ENCODE measurements around the gene SYVN1. TPM values are rescaled to one million over a fixed set of nuclear protein-coding genes. Genes with fewer than 3 reads are reported as not detected.

Gene SYVN1
- total RNA-seq, 1 donor from 2014 or later: 57.1 TPM

DNA sequence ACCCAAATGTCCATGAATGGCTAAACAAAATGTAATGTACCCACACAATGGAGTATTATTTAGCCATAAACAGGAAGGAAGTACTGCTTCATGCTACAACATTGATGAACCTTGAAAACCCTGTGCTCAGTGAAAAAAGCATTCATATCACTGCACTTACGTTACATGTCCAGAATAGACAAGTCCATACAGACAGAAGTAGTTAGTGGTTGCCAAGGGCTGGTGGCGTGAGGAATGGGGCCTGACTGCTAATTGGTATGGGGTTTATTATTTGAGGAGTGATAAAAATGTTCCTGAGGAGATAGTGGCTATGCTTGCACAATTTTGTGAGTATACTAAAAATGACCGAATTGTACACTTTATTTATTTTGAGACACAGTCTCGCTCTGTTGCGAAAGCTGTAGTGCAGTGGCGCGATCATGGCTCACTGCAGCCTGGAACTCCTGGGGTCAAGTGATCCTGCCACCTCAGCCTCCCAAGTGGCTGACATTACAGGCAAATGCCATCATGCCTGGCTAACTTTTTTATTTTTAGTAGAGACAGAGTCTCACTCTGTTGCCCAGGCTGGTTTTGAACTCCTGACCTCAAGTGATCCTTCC lies 7.7 kb upstream of the SYVN1 start:
- TF ChIP-seq, protein P1, sequence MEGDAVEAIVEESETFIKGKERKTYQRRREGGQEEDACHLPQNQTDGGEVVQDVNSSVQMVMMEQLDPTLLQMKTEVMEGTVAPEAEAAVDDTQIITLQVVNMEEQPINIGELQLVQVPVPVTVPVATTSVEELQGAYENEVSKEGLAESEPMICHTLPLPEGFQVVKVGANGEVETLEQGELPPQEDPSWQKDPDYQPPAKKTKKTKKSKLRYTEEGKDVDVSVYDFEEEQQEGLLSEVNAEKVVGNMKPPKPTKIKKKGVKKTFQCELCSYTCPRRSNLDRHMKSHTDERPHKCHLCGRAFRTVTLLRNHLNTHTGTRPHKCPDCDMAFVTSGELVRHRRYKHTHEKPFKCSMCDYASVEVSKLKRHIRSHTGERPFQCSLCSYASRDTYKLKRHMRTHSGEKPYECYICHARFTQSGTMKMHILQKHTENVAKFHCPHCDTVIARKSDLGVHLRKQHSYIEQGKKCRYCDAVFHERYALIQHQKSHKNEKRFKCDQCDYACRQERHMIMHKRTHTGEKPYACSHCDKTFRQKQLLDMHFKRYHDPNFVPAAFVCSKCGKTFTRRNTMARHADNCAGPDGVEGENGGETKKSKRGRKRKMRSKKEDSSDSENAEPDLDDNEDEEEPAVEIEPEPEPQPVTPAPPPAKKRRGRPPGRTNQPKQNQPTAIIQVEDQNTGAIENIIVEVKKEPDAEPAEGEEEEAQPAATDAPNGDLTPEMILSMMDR (IDR thresholded peaks at IDR 0.05): no peak
- H3K4me1 Mint-ChIP-seq (ENCODE audit: unreplicated experiment): no peaks in the 10 kb centered on the region
- H3K27ac Mint-ChIP-seq (ENCODE audit: unreplicated experiment): no peak overlapping the region
- peaks cover 54% of the 10 kb centered on the region for H3K27me3 Mint-ChIP-seq (ENCODE audit: unreplicated experiment)
- no peak overlapping the region for H3K4me3 Mint-ChIP-seq (ENCODE audit: unreplicated experiment)
- DNase-seq (ENCODE audit: extremely low spot score, unreplicated experiment): no peak
- H3K36me3 Mint-ChIP-seq (ENCODE audit: unreplicated experiment): no peaks in the 10 kb centered on the region
- H3K9me3 Mint-ChIP-seq (ENCODE audit: unreplicated experiment): no peaks in the 10 kb centered on the region

DNA sequence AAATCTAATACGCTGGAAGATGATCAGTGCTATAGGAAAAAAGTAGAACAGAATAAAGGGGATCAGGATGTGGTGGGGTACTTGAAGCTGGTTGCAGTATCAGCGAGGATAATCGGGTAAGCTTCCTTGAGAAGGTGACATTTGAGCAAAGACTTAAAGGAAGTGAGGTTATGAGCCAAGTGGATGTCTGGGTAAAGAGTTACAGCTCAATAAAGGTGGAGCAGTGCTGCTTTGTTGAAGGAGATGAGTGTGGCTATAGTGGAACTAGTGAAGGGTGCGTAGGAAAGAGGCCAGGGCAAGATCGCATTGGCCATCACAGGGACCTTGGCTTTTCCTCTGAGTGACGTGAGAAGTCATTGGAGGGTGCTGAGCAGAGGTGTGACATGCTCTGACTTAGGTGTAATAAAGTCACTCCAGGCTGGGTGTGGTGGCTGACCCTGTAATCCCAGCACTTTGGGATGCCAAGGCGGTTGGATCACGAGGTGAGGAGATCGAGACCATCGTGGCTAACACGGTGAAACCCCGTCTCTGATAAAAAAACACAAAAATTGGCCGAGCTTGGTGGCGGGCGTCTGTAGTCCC lies 2.3 kb upstream of the SYVN1 start:
- no peak for DNase-seq (ENCODE audit: extremely low spot score, unreplicated experiment)
- peaks cover 20% of the 10 kb centered on the region for H3K27me3 Mint-ChIP-seq (ENCODE audit: unreplicated experiment)
- peaks cover 24% of the 10 kb centered on the region for H3K4me1 Mint-ChIP-seq (ENCODE audit: unreplicated experiment)
- TF ChIP-seq, protein P1 (IDR thresholded peaks at IDR 0.05): no peak
- no peak overlapping the region for H3K27ac Mint-ChIP-seq (ENCODE audit: unreplicated experiment)
- peak overlapping the region; percentile 40 for H3K4me3 Mint-ChIP-seq (ENCODE audit: unreplicated experiment)
- H3K36me3 Mint-ChIP-seq (ENCODE audit: unreplicated experiment): no peaks in the 10 kb centered on the region
- no peaks in the 10 kb centered on the region for H3K9me3 Mint-ChIP-seq (ENCODE audit: unreplicated experiment)

DNA sequence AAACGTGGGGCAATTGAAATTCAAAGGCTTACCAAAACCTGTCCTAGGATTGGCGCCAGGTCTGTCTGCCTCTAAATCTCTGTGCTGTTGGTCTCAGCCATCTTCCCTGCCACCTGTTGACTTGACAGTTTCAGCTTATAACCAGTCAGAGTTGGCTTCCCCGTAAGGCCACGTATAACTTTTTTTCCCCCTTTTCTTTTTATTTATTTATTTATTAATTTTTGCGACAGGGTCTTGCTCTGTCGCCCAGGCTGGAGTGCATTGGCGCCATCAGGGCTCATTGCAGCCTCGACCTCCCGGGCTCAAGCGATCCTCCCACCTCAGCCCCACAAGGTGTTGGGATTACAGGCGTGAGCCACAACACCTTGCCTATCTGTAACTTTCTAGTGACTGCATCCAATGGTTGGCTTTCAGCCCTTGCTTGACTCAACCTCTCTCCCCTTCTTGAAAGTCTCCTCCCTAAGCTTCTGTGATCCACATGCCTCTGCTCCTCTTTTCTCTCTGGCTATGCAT lies 1.4 kb upstream of the SYVN1 start:
- no peaks in the 10 kb centered on the region for H3K9me3 Mint-ChIP-seq (ENCODE audit: unreplicated experiment)
- TF ChIP-seq, protein P1 (IDR thresholded peaks at IDR 0.05): no peak
- DNase-seq (ENCODE audit: extremely low spot score, unreplicated experiment): no peak
- peak overlapping the region; percentile 97 for H3K4me3 Mint-ChIP-seq (ENCODE audit: unreplicated experiment)
- H3K4me1 Mint-ChIP-seq (ENCODE audit: unreplicated experiment): peaks cover 24% of the 10 kb centered on the region
- H3K36me3 Mint-ChIP-seq (ENCODE audit: unreplicated experiment): peaks cover 5% of the 10 kb centered on the region
- H3K27ac Mint-ChIP-seq (ENCODE audit: unreplicated experiment): peak overlapping the region; percentile 100
- H3K27me3 Mint-ChIP-seq (ENCODE audit: unreplicated experiment): peaks cover 12% of the 10 kb centered on the region

DNA sequence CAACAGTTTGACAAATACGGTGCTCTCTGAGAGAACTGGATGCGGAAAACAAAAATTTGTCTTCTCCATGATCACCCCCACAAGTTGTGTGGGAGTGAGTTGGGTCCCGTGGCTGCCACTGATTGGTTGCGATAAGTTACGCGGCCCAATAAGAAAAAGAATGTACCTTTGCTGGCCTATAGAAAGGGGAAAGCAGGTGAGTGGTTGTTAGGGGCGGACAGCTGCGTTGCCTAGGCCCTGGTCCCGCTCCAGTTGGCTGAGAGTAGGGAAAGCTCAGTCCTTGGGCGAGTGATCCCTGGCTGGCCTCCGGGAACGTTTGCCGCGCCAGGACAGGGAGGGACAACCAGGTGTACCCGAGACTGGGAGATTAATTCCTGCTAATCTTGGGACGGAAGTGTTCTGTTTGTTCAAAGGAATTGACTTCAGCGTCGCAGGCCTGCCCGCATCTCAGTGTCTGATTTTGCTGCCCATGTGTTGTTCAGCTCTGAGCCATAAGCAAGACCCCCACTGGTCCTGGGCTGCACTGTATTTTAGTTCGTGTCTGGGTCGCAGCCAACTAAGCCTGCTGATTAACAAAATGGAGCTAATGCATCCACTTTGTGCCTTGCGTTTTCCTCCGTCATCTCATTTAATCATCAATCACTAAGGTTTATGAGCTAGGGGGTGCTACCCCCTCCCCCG lies 773 bp upstream of the SYVN1 start:
- peaks cover 24% of the 10 kb centered on the region for H3K4me1 Mint-ChIP-seq (ENCODE audit: unreplicated experiment)
- TF ChIP-seq, protein P1 (IDR thresholded peaks at IDR 0.05): no peak
- H3K27me3 Mint-ChIP-seq (ENCODE audit: unreplicated experiment): peaks cover 6% of the 10 kb centered on the region
- H3K4me3 Mint-ChIP-seq (ENCODE audit: unreplicated experiment): peak overlapping the region; percentile 97
- no peaks in the 10 kb centered on the region for H3K9me3 Mint-ChIP-seq (ENCODE audit: unreplicated experiment)
- peak; percentile 92 for DNase-seq (ENCODE audit: extremely low spot score, unreplicated experiment)
- peak overlapping the region; percentile 100 for H3K27ac Mint-ChIP-seq (ENCODE audit: unreplicated experiment)
- H3K36me3 Mint-ChIP-seq (ENCODE audit: unreplicated experiment): peaks cover 5% of the 10 kb centered on the region

DNA sequence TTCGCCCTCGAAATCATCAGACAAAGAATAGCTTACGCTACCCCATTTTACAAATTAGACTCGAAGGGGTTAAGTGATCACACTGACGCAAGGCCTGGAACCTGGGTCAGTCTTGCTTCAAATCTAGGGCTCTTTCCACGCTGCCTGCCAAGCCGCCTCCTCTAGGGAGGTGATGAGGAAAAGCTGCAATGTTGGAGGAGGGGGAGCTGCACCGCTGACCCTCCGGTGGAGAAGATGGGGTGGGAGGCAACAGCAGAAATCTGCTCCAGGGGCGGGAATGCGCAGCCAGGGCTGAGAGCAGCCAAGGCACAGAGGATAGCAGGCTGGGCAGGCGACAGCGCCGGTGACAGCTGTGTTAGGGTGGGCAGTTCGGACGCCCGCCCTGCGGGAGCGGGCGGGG lies 595 bp downstream of the SYVN1 start:
- H3K27me3 Mint-ChIP-seq (ENCODE audit: unreplicated experiment): peaks cover 2% of the 10 kb centered on the region
- peaks cover 5% of the 10 kb centered on the region for H3K36me3 Mint-ChIP-seq (ENCODE audit: unreplicated experiment)
- H3K4me1 Mint-ChIP-seq (ENCODE audit: unreplicated experiment): peaks cover 24% of the 10 kb centered on the region
- no peak for DNase-seq (ENCODE audit: extremely low spot score, unreplicated experiment)
- peak overlapping the region; percentile 97 for H3K4me3 Mint-ChIP-seq (ENCODE audit: unreplicated experiment)
- TF ChIP-seq, protein P1 (IDR thresholded peaks at IDR 0.05): no peak
- peak overlapping the region; percentile 100 for H3K27ac Mint-ChIP-seq (ENCODE audit: unreplicated experiment)
- no peaks in the 10 kb centered on the region for H3K9me3 Mint-ChIP-seq (ENCODE audit: unreplicated experiment)
